Tibial artery (tissue), 4 donors: ENCODE results near the gene ABHD12B.

Source experiments
- DNase-seq, 2 donors: peaks; one replicate each; pipeline ENCODE4 v3.0.0-alpha.2; 2019
- H3K27ac ChIP-seq, 2 donors: fragments of 200-600 bp; sonication (generic) in 1 of 2; 1 replicate in 1 of 2; 2 replicates in 1 of 2; pipeline ENCODE4 v1.5.1; 2018 to 2019; ENCODE audit warnings: mild to moderate bottlenecking in 1 of 2
- H3K27me3 ChIP-seq, 2 donors: fragments of 200-600 bp; sonication (generic) in 1 of 2; one replicate each; pipeline versions ENCODE4 v1.5.1 to v1.6.0; 2016 to 2019
- H3K36me3 ChIP-seq, 3 donors: fragments of 200-600 bp; sonication (generic) in 2 of 3; one replicate each; pipeline ENCODE4 v1.5.1; 2016 to 2019; ENCODE audit warnings: mild to moderate bottlenecking in 2 of 3
- H3K4me1 ChIP-seq, 4 donors: fragments of 200-600 bp; sonication (generic) in 2 of 4; 1 replicate in 3 of 4; 2 replicates in 1 of 4; pipeline ENCODE4 v1.5.1; 2016 to 2019
- H3K4me3 ChIP-seq, 2 donors: fragments of 200-600 bp; sonication (generic) in 1 of 2; 1 replicate in 1 of 2; 2 replicates in 1 of 2; pipeline ENCODE4 v1.5.1; 2018 to 2019; ENCODE audit warnings: mild to moderate bottlenecking in 2 of 2
- H3K9me3 ChIP-seq, 3 donors: fragments of 200-600 bp; sonication (generic) in 1 of 3; one replicate each; pipeline ENCODE4 v1.5.1; 2016 to 2019
- intact Hi-C: fragments of 100-400 bp; cut with DNase I; formaldehyde crosslinking; loops from one replicate; pipeline ENCODE4 v1.15.0; 2023; ENCODE audit warnings: low total_unique reads
- TF ChIP-seq, protein P1 (sequence below), 2 experiments: fragments of 200-600 bp in 1 of 2; fragments of 450-650 bp in 1 of 2; IDR thresholded peaks; one replicate each; pipeline ENCODE4 v1.5.1; 2017 to 2019; ENCODE audit warnings: antibody characterized with exemption in 2 of 2, mild to moderate bottlenecking in 1 of 2, moderate library complexity in 1 of 2

ABHD12B gene

DNA sequence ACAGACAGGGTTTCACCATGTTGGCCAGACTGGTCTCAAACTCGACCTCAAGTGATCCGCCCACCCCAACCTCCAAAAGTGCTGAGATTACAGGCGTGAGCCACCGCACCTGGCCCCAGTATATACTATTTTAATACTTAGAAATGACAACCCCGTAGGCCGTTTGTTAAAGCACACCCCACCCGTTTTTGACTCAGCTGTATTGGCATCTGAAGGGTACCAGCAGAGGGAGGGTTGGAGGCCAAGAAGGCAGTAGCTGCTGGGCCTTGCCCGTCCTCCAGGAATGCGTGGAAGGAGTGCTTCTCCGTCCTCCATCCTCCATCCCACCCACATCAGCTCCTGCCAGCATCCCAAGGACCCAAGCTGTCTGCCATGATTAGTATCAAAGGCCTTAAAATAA, 34.6 kb upstream of the ABHD12B start:
- Histone ChIP-seq H3K4me3 (no peak overlapping the region), H3K27ac (no peak overlapping the region), H3K4me1 (no peaks in the 10 kb centered on the region), H3K27me3 (peaks cover 0 to 3% of the 10 kb centered on the region in 2 donors), H3K36me3 (no peaks in the 10 kb centered on the region), H3K9me3 (no peaks in the 10 kb centered on the region)
- intact Hi-C loops: no loop called here
- TF ChIP-seq, protein P1, sequence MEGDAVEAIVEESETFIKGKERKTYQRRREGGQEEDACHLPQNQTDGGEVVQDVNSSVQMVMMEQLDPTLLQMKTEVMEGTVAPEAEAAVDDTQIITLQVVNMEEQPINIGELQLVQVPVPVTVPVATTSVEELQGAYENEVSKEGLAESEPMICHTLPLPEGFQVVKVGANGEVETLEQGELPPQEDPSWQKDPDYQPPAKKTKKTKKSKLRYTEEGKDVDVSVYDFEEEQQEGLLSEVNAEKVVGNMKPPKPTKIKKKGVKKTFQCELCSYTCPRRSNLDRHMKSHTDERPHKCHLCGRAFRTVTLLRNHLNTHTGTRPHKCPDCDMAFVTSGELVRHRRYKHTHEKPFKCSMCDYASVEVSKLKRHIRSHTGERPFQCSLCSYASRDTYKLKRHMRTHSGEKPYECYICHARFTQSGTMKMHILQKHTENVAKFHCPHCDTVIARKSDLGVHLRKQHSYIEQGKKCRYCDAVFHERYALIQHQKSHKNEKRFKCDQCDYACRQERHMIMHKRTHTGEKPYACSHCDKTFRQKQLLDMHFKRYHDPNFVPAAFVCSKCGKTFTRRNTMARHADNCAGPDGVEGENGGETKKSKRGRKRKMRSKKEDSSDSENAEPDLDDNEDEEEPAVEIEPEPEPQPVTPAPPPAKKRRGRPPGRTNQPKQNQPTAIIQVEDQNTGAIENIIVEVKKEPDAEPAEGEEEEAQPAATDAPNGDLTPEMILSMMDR (IDR thresholded peaks at IDR 0.05): no peak
- no peak for DNase-seq

- no peaks in the 10 kb centered on the region for H3K9me3 ChIP-seq
- intact Hi-C loops: no loop called here
- no peak overlapping the region for H3K27ac ChIP-seq
- DNase-seq: no peak
- no peak overlapping the region for H3K4me3 ChIP-seq
- TF ChIP-seq, protein P1 (IDR thresholded peaks at IDR 0.05): no peak
- no peaks in the 10 kb centered on the region for H3K4me1 ChIP-seq
- no peaks in the 10 kb centered on the region for H3K36me3 ChIP-seq
- peaks cover 0 to 3% of the 10 kb centered on the region in 2 donors for H3K27me3 ChIP-seq
These were observed 33.9 kb upstream of the ABHD12B start for GRCh38 chr14:50837850-50838470.

- H3K27me3 ChIP-seq: peaks cover 0 to 3% of the 10 kb centered on the region in 2 donors
- no peaks in the 10 kb centered on the region for H3K9me3 ChIP-seq
- DNase-seq: no peak
- H3K36me3 ChIP-seq: no peaks in the 10 kb centered on the region
- no peak overlapping the region for H3K27ac ChIP-seq
- H3K4me1 ChIP-seq: no peaks in the 10 kb centered on the region
- intact Hi-C loops: no loop called here
- no peak overlapping the region for H3K4me3 ChIP-seq
- TF ChIP-seq, protein P1 (IDR thresholded peaks at IDR 0.05): no peak
These were observed 32.8 kb upstream of the ABHD12B start for GRCh38 chr14:50839048-50839447.

DNA sequence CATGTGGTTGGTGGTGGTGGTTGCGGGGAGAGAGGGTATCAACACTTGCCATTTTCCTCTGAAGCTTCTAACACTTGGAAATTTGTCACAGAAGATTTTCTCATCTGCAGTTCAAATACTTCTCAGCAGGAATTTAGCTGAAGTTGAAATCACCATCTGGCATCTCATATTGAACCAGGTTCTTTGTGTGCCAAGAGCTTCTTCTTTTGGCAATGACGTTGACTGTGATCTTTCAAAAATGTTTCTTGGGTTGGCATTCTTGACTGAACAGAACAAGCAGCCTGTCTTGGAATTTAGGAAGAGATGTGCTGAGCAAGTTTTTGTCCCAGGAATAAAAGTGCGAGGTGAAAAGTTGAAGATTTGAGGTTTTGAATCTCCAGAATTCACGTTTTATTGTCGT, 32.2 kb upstream of the ABHD12B start:
- Histone ChIP-seq H3K27ac (no peak overlapping the region), H3K9me3 (no peaks in the 10 kb centered on the region), H3K27me3 (peaks cover 0 to 3% of the 10 kb centered on the region in 2 donors), H3K4me1 (no peaks in the 10 kb centered on the region), H3K4me3 (no peak overlapping the region), H3K36me3 (no peaks in the 10 kb centered on the region)
- intact Hi-C loops: no loop called here
- TF ChIP-seq, protein P1 (IDR thresholded peaks at IDR 0.05): no peak
- no peak for DNase-seq

DNA sequence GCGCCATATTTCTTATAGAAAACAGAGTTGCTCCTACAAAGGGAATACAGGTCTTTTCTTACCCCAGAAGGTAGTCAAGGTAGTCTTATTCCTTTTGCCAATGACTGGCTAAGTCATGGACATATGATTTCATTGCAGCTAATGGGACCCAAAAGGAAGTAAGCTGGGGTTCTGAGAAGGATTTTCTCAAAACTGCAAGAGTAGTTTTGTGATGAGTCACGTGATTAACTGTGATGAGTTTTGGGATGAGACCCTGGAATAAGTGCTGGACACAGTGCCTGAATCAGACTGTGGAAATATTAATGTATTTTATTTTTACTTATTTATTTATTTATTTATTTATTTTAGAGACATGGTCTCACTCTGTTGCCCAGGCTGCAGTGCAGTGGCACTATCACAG, 27.5 kb upstream of the ABHD12B start:
- TF ChIP-seq, protein P1 (IDR thresholded peaks at IDR 0.05): no peak
- no peak for DNase-seq
- Histone ChIP-seq H3K4me1 (peaks cover 0 to 3% (median 0%) of the 10 kb centered on the region in 4 donors), H3K27me3 (no peaks in the 10 kb centered on the region), H3K36me3 (no peaks in the 10 kb centered on the region), H3K4me3 (no peak overlapping the region), H3K27ac (no peak overlapping the region), H3K9me3 (no peaks in the 10 kb centered on the region)
- intact Hi-C loops: no loop called here

GRCh38 chr14:50845166-50845565, 26.7 kb upstream of the ABHD12B start:
- H3K9me3 ChIP-seq: no peaks in the 10 kb centered on the region
- TF ChIP-seq, protein P1 (IDR thresholded peaks at IDR 0.05): no peak
- no peaks in the 10 kb centered on the region for H3K27me3 ChIP-seq
- no peak overlapping the region for H3K27ac ChIP-seq
- peaks cover 0 to 3% (median 0%) of the 10 kb centered on the region in 4 donors for H3K4me1 ChIP-seq
- H3K4me3 ChIP-seq: no peak overlapping the region
- no peaks in the 10 kb centered on the region for H3K36me3 ChIP-seq
- DNase-seq: no peak
- intact Hi-C loops: no loop called here
